NB4 (cell line): ENCODE measurements around the gene ADGRL2.

Source experiments
- CTCF ChIP-seq: IDR thresholded peaks from one replicate; pipeline ENCODE4 v1.5.1; 2012; ENCODE audit warnings: low read depth, low read length
- MYC ChIP-seq: IDR thresholded peaks from 2 replicates; pipeline ENCODE4 v1.6.1; 2011; ENCODE audit warnings: low read depth, low read length
- POLR2A ChIP-seq: IDR thresholded peaks from 2 replicates; pipeline ENCODE4 v1.6.1; 2011; ENCODE audit warnings: mild to moderate bottlenecking; ENCODE audit not compliant: insufficient read length; ENCODE audit errors: extremely low read depth
- TF ChIP-seq, protein P1 (sequence below): IDR thresholded peaks from 2 replicates; pipeline ENCODE4 v1.6.1; 2011; ENCODE audit warnings: low read depth, low read length

- TF ChIP-seq POLR2A (no peak), CTCF (no peak), MYC (no peak)
- TF ChIP-seq, protein P1, sequence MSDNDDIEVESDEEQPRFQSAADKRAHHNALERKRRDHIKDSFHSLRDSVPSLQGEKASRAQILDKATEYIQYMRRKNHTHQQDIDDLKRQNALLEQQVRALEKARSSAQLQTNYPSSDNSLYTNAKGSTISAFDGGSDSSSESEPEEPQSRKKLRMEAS, result no peak
Observed at GRCh38 chr1:81974883-81975555, 174.3 kb downstream of the ADGRL2 start.
